Activated CD4-positive, alpha-beta T cell treated with anti-CD3 and anti-CD28 coated beads, Interleukin-2, amount 50 U/mL, for 48 hours (primary cell): ENCODE measurements around the gene STK24.

Source experiments
- DNase-seq, 2 experiments: peaks; one replicate each; pipeline ENCODE4 v3.0.0-alpha.2; 2020

The STK24 gene

GRCh38 chr13:98509271-98510155, 67.4 kb downstream of the STK24 start:
- DNase-seq: peak; percentile 53 to 66

GRCh38 chr13:98508685-98509084, 68.2 kb downstream of the STK24 start:
- DNase-seq: no peak

GRCh38 chr13:98508280-98508679, 68.6 kb downstream of the STK24 start:
- no peak for DNase-seq

GRCh38 chr13:98507282-98507797, 69.6 kb downstream of the STK24 start:
- no peak for DNase-seq

- no peak for DNase-seq
These were observed 70.1 kb downstream of the STK24 start for GRCh38 chr13:98506728-98507230.

GRCh38 chr13:98506322-98506721, 70.6 kb downstream of the STK24 start:
- no peak for DNase-seq

GRCh38 chr13:98505217-98505616, 71.7 kb downstream of the STK24 start:
- no peak for DNase-seq

GRCh38 chr13:98504371-98504963, 72.4 kb downstream of the STK24 start:
- peak in 1 of 2 experiments; percentile 27 for DNase-seq

GRCh38 chr13:98504029-98504351, 72.9 kb downstream of the STK24 start:
- DNase-seq: no peak

GRCh38 chr13:98503175-98504028, 73.5 kb downstream of the STK24 start:
- DNase-seq: no peak

GRCh38 chr13:98500963-98501421, 75.9 kb downstream of the STK24 start:
- DNase-seq: no peak

GRCh38 chr13:98496966-98497365, 79.9 kb downstream of the STK24 start:
- no peak for DNase-seq

- no peak for DNase-seq
These were observed 80.5 kb downstream of the STK24 start for GRCh38 chr13:98496479-98496791.

GRCh38 chr13:98495627-98496478, 81.1 kb downstream of the STK24 start:
- no peak for DNase-seq

GRCh38 chr13:98494769-98495168, 82.1 kb downstream of the STK24 start:
- DNase-seq: no peak

- DNase-seq: no peak
These were observed 83.7 kb downstream of the STK24 start for GRCh38 chr13:98493042-98493712.

GRCh38 chr13:98492335-98493041, 84.4 kb downstream of the STK24 start:
- DNase-seq: no peak

GRCh38 chr13:98490866-98491265, 86.0 kb downstream of the STK24 start:
- no peak for DNase-seq

GRCh38 chr13:98490195-98490836, 86.6 kb downstream of the STK24 start:
- no peak for DNase-seq

GRCh38 chr13:98489446-98490194, 87.3 kb downstream of the STK24 start:
- DNase-seq: no peak
